Body of pancreas (tissue), 4 donors: ENCODE measurements around the gene ZFP36L2. TPM values are rescaled to one million over a fixed set of nuclear protein-coding genes. Genes with fewer than 3 reads are reported as not detected.

Experiments
- ATAC-seq: fragments of 150-250 bp; one replicate; pipeline ENCODE4 v1.9.1; 2016
- DNase-seq, 4 donors: peaks; one replicate each; pipeline ENCODE4 v3.0.0-alpha.2; 2019
- H3K27ac ChIP-seq, 4 donors: fragments of 200-600 bp; sonication (generic); 1 replicate in 3 of 4; 2 replicates in 1 of 4; pipeline versions ENCODE4 v1.5.1 to v1.6.1; 2016 to 2019; ENCODE audit warnings: mild to moderate bottlenecking in 1 of 4, mixed read lengths in 1 of 4, moderate library complexity in 1 of 4
- H3K27me3 ChIP-seq, 2 donors: fragments of 200-600 bp; sonication (generic); one replicate each; pipeline ENCODE4 v1.6.0; 2016; ENCODE audit warnings: mild to moderate bottlenecking in 1 of 2
- H3K36me3 ChIP-seq, 2 donors: fragments of 200-600 bp; sonication (generic); replicated peaks in 1 of 2; 2 replicates each; pipeline ENCODE4 v1.5.1; 2016; ENCODE audit warnings: low read depth in 2 of 2; ENCODE audit not compliant: insufficient read depth in 1 of 2
- H3K4me1 ChIP-seq: fragments of 200-600 bp; sonication (generic); one replicate; pipeline ENCODE4 v1.6.0; 2016
- H3K4me3 ChIP-seq, 2 donors: fragments of 200-600 bp; sonication (generic); 1 replicate in 1 of 2; 2 replicates in 1 of 2; pipeline ENCODE4 v1.5.1; 2016 to 2019
- H3K9me3 ChIP-seq, 3 donors: fragments of 200-600 bp; sonication (generic); 1 replicate in 2 of 3; 2 replicates in 1 of 3; pipeline ENCODE4 v1.5.1; 2016
- CTCF ChIP-seq, 7 experiments: fragments of 450-650 bp in 4 of 7; fragments of 200-600 bp in 3 of 7; sonication (generic) in 3 of 7; IDR thresholded peaks; one replicate each; pipeline ENCODE4 v1.5.1; 2016 to 2019; ENCODE audit warnings: antibody characterized with exemption in 7 of 7
- POLR2A ChIP-seq, 3 donors: fragments of 450-650 bp; IDR thresholded peaks; one replicate each; pipeline ENCODE4 v1.6.1; 2016; ENCODE audit warnings: antibody characterized with exemption in 3 of 3, mild to moderate bottlenecking in 2 of 3
- WGBS, 2 donors: methylation state at CpG; one replicate each; pipeline ENCODE4 v1.1.5; 2017; 5-methylcytosine and 5-hydroxymethylcytosine counted together
- intact Hi-C: fragments of 100-400 bp; cut with DNase I; formaldehyde crosslinking; loops from one replicate; pipeline ENCODE4 v1.15.1; 2023
- total RNA-seq, 2 donors: library from RNA; depleted of rRNA; stranded (reverse); fragments of >200 nt; gene quantifications; one replicate each; pipeline ENCODE4 v1.1.0, GENCODE V29; 2016

ZFP36L2 gene
- total RNA-seq, 2 donors from 2014 or later = 57.1 to 116 TPM

DNA sequence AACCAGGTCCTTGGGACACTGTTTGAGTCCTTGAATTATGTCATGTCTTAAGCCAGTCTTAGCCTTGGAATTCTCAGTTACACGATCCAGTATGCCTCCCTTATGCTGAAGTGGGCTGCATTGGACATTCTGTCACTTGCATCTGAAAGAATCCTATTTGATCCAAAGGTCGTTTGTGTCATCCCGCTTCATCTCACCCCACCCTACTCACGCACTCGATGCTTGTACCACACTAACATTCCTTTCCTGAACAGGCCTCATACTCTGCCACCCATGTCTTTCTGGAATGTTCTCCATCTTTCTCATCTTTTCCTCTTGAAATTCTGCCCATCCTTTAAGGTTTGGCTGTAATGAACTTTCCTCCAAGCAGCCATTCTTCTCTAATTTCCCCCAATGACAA lies 27.9 kb upstream of the ZFP36L2 start:
- DNase-seq (no peak), ATAC-seq (no peak)
- Histone ChIP-seq H3K4me3 (no peak overlapping the region), H3K9me3 (no peaks in the 10 kb centered on the region), H3K36me3 (no peaks in the 10 kb centered on the region), H3K27me3 (no peaks in the 10 kb centered on the region), H3K27ac (no peak overlapping the region), H3K4me1 (peaks cover 6% of the 10 kb centered on the region)
- TF ChIP-seq POLR2A (IDR thresholded peaks at IDR 0.05) = no peak
- TF ChIP-seq CTCF (IDR thresholded peaks at IDR 0.05) = no peak
- intact Hi-C loops = no loop called here
- 93 to 95% methylated on average over 5 of the region's 5 CpGs for WGBS, 2 donors

DNA sequence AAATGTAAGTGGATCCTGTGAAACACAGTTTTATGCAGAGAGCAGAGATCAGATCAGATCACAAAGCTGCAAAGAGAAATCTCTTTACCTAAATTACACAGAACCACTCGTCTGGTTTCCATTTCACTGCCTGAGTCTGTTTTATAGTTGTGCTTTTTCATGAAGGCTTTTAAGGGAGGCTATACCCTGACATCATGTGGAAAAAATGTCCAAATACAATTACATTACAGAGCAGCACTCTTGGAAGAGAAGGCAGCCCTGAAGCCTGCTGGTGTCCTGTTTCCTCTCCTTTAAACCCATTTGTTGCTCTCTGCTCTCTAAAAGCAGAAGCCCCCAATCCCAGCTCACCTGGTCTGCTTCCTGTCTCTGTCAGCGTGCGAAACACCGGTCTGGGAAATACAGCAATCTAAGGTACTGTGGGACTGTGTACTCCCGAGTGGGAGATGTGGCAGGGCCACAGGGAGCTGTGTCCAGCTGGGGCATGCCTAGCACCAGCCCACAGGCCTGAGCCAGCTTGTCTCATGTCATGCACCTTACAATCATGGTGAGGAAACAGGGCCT lies 24.8 kb upstream of the ZFP36L2 start:
- intact Hi-C loops = no loop called here
- peak; percentile 80 for ATAC-seq
- WGBS, 2 donors = 75 to 78% methylated on average over 5 of the region's 5 CpGs
- DNase-seq = no peak
- H3K27me3 ChIP-seq = no peaks in the 10 kb centered on the region
- peak overlapping the region; percentile 18 to 60 (median 45) for H3K27ac ChIP-seq
- H3K4me3 ChIP-seq = no peak overlapping the region
- no peaks in the 10 kb centered on the region for H3K4me1 ChIP-seq
- no peaks in the 10 kb centered on the region for H3K36me3 ChIP-seq
- no peak for TF ChIP-seq CTCF (IDR thresholded peaks at IDR 0.05)
- H3K9me3 ChIP-seq = no peaks in the 10 kb centered on the region

DNA sequence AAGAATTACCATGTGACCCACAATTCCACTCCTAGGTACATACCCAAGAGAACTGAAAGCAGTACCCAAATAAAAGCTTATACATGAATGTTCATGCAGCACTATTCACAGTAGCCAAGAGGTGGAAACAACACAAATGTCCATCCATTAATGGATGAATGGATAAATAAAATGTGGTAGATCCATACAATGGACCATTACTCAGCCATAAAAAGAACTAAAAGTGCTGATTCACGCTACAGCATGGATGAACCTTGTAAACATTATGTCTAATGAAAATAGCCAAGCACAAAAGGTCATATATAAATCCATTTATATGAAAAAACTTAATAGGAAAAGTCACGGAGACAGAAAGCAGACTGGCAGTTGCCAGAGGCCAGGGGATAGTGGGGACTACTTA lies 23.6 kb upstream of the ZFP36L2 start:
- no peaks in the 10 kb centered on the region for H3K36me3 ChIP-seq
- DNase-seq = no peak
- no peak for ATAC-seq
- no peaks in the 10 kb centered on the region for H3K4me1 ChIP-seq
- no peaks in the 10 kb centered on the region for H3K27me3 ChIP-seq
- intact Hi-C loops = no loop called here
- no peak overlapping the region for H3K4me3 ChIP-seq
- WGBS, 2 donors = 97 to 100% methylated on average over 2 of the region's 2 CpGs
- H3K9me3 ChIP-seq = no peaks in the 10 kb centered on the region
- no peak for TF ChIP-seq CTCF (IDR thresholded peaks at IDR 0.05)
- no peak for TF ChIP-seq POLR2A (IDR thresholded peaks at IDR 0.05)
- H3K27ac ChIP-seq = no peak overlapping the region

GRCh38 chr2:43248621-43249020 lies 22.2 kb upstream of the ZFP36L2 start:
- no peaks in the 10 kb centered on the region for H3K4me1 ChIP-seq
- WGBS, 2 donors = 91 to 92% methylated on average over 7 of the region's 7 CpGs
- DNase-seq (no peak), ATAC-seq (no peak)
- no peaks in the 10 kb centered on the region for H3K36me3 ChIP-seq
- no peaks in the 10 kb centered on the region for H3K27me3 ChIP-seq
- H3K4me3 ChIP-seq = no peak overlapping the region
- intact Hi-C loops = loop anchor here (10.0 kb wide), 1 partner anchor 226 kb away; no protein-coding TSS in a partner anchor
- H3K9me3 ChIP-seq = no peaks in the 10 kb centered on the region
- TF ChIP-seq POLR2A (IDR thresholded peaks at IDR 0.05) (no peak), CTCF (IDR thresholded peaks at IDR 0.05) (no peak)
- no peak overlapping the region for H3K27ac ChIP-seq

GRCh38 chr2:43246641-43247040 lies 20.2 kb upstream of the ZFP36L2 start:
- no peaks in the 10 kb centered on the region for H3K9me3 ChIP-seq
- intact Hi-C loops = loop anchor here (10.0 kb wide), 1 partner anchor 228 kb away; no protein-coding TSS in a partner anchor

More at GRCh38 chr2:43246641-43247040, 20.2 kb upstream of the ZFP36L2 start:
- no peak overlapping the region for H3K4me3 ChIP-seq
- no peak for TF ChIP-seq POLR2A (IDR thresholded peaks at IDR 0.05)
- WGBS, 2 donors = 93 to 95% methylated on average over 3 of the region's 3 CpGs
- DNase-seq (no peak), ATAC-seq (no peak)
- H3K4me1 ChIP-seq = no peaks in the 10 kb centered on the region
- no peak overlapping the region for H3K27ac ChIP-seq
- H3K27me3 ChIP-seq = no peaks in the 10 kb centered on the region
- no peaks in the 10 kb centered on the region for H3K36me3 ChIP-seq
